Stimulated activated naive CD8-positive, alpha-beta T cell treated with anti-CD3 and anti-CD28 coated beads, Interleukin-15, amount 100 ng/mL, for 72 hours (primary cell): ENCODE data around the gene PRKRA.

ENCODE experiments used
- ATAC-seq: fragments of 150-1000 bp; cut with Tn5 transposase; 2 replicates; pipeline ENCODE4 v1.10.0; 2021; ENCODE audit warnings: mild to moderate bottlenecking, moderate library complexity
- DNase-seq, 2 donors: peaks; one replicate each; pipeline ENCODE4 v3.0.0; 2021 to 2022
- H3K27ac Mint-ChIP-seq, 2 donors: one replicate each; pipeline ENCODE4 v1.8.0; 2022; ENCODE audit warnings: mild to moderate bottlenecking in 2 of 2, mixed read lengths in 2 of 2, moderate library complexity in 2 of 2
- H3K27me3 Mint-ChIP-seq: one replicate; pipeline ENCODE4 v1.8.0; 2022; ENCODE audit warnings: mixed read lengths
- H3K4me1 Mint-ChIP-seq: one replicate; pipeline ENCODE4 v1.8.0; 2022; ENCODE audit warnings: mild to moderate bottlenecking, mixed read lengths
- H3K4me3 Mint-ChIP-seq, 2 donors: one replicate each; pipeline ENCODE4 v1.8.0; 2022; ENCODE audit warnings: mild to moderate bottlenecking in 2 of 2, mixed read lengths in 2 of 2, moderate library complexity in 1 of 2
- H3K9me3 Mint-ChIP-seq, 2 donors: one replicate each; pipeline ENCODE4 v1.8.0; 2022; ENCODE audit warnings: mixed read lengths in 2 of 2

The PRKRA gene

GRCh38 chr2:178409261-178409660 lies 41.7 kb downstream of the PRKRA start:
- Mint-ChIP-seq H3K27ac (no peak overlapping the region), H3K4me3 (no peak overlapping the region), H3K9me3 (no peaks in the 10 kb centered on the region), H3K4me1 (peaks cover 15% of the 10 kb centered on the region), H3K27me3 (no peaks in the 10 kb centered on the region)
- ATAC-seq = no peak
- no peak for DNase-seq

GRCh38 chr2:178404368-178404767 lies 46.6 kb downstream of the PRKRA start:
- no peak overlapping the region for H3K4me3 Mint-ChIP-seq
- H3K4me1 Mint-ChIP-seq = peaks cover 5% of the 10 kb centered on the region
- DNase-seq = peak in 1 of 2 donors; percentile 33
- no peak overlapping the region for H3K27ac Mint-ChIP-seq
- H3K27me3 Mint-ChIP-seq = peaks cover 23% of the 10 kb centered on the region
- peak; percentile 90 for ATAC-seq
- H3K9me3 Mint-ChIP-seq = no peaks in the 10 kb centered on the region

GRCh38 chr2:178403671-178404306 lies 47.2 kb downstream of the PRKRA start:
- H3K4me3 Mint-ChIP-seq = no peak overlapping the region
- no peaks in the 10 kb centered on the region for H3K9me3 Mint-ChIP-seq
- H3K27ac Mint-ChIP-seq = no peak overlapping the region
- peaks cover 23% of the 10 kb centered on the region for H3K27me3 Mint-ChIP-seq
- DNase-seq = no peak
- H3K4me1 Mint-ChIP-seq = peaks cover 5% of the 10 kb centered on the region
- peak; percentile 36 for ATAC-seq

GRCh38 chr2:178401994-178402437 lies 49.0 kb downstream of the PRKRA start:
- H3K4me3 Mint-ChIP-seq = no peak overlapping the region
- ATAC-seq (no peak), DNase-seq (no peak)
- H3K27ac Mint-ChIP-seq = peak overlapping the region in 1 of 2 donors; percentile 12
- H3K27me3 Mint-ChIP-seq = peaks cover 23% of the 10 kb centered on the region
- H3K4me1 Mint-ChIP-seq = peaks cover 10% of the 10 kb centered on the region
- H3K9me3 Mint-ChIP-seq = no peaks in the 10 kb centered on the region

- Mint-ChIP-seq H3K4me1 (peaks cover 5% of the 10 kb centered on the region), H3K4me3 (no peak overlapping the region), H3K9me3 (no peaks in the 10 kb centered on the region), H3K27me3 (peaks cover 11% of the 10 kb centered on the region), H3K27ac (no peak overlapping the region)
- DNase-seq (no peak), ATAC-seq (peak; percentile 69)
Observed at GRCh38 chr2:178397002-178397605, 53.9 kb downstream of the PRKRA start.

GRCh38 chr2:178395941-178396570 lies 54.9 kb downstream of the PRKRA start:
- no peak for ATAC-seq
- Mint-ChIP-seq H3K9me3 (no peaks in the 10 kb centered on the region), H3K27me3 (peaks cover under 1% of the 10 kb centered on the region), H3K27ac (no peak overlapping the region), H3K4me3 (no peak overlapping the region), H3K4me1 (peaks cover 5% of the 10 kb centered on the region)
- DNase-seq = no peak

- Mint-ChIP-seq H3K4me3 (no peak overlapping the region), H3K9me3 (no peaks in the 10 kb centered on the region), H3K27ac (no peak overlapping the region), H3K27me3 (no peaks in the 10 kb centered on the region), H3K4me1 (peaks cover 5% of the 10 kb centered on the region)
- no peak for ATAC-seq
- no peak for DNase-seq
Observed at GRCh38 chr2:178395295-178395694, 55.7 kb downstream of the PRKRA start.

- H3K4me3 Mint-ChIP-seq = no peak overlapping the region
- DNase-seq (no peak), ATAC-seq (no peak)
- peaks cover 5% of the 10 kb centered on the region for H3K4me1 Mint-ChIP-seq
- H3K9me3 Mint-ChIP-seq = no peaks in the 10 kb centered on the region
- H3K27ac Mint-ChIP-seq = no peak overlapping the region
- H3K27me3 Mint-ChIP-seq = no peaks in the 10 kb centered on the region
Observed at GRCh38 chr2:178394859-178395258, 56.1 kb downstream of the PRKRA start.

GRCh38 chr2:178392215-178392614 lies 58.8 kb downstream of the PRKRA start:
- DNase-seq = no peak
- H3K4me3 Mint-ChIP-seq = no peak overlapping the region
- H3K9me3 Mint-ChIP-seq = no peaks in the 10 kb centered on the region
- no peak for ATAC-seq
- peaks cover 8% of the 10 kb centered on the region for H3K27me3 Mint-ChIP-seq
- peaks cover 2% of the 10 kb centered on the region for H3K4me1 Mint-ChIP-seq
- no peak overlapping the region for H3K27ac Mint-ChIP-seq

GRCh38 chr2:178391701-178392100 lies 59.3 kb downstream of the PRKRA start:
- H3K9me3 Mint-ChIP-seq = no peaks in the 10 kb centered on the region
- no peak for ATAC-seq
- no peak overlapping the region for H3K27ac Mint-ChIP-seq
- no peak for DNase-seq
- peaks cover 8% of the 10 kb centered on the region for H3K27me3 Mint-ChIP-seq
- H3K4me3 Mint-ChIP-seq = no peak overlapping the region
- no peaks in the 10 kb centered on the region for H3K4me1 Mint-ChIP-seq

- Mint-ChIP-seq H3K27me3 (peaks cover 8% of the 10 kb centered on the region), H3K27ac (no peak overlapping the region), H3K4me3 (no peak overlapping the region), H3K9me3 (no peaks in the 10 kb centered on the region), H3K4me1 (no peaks in the 10 kb centered on the region)
- no peak for DNase-seq
- ATAC-seq = no peak
Observed at GRCh38 chr2:178388287-178388686, 62.7 kb downstream of the PRKRA start.

GRCh38 chr2:178386986-178387597 lies 63.9 kb downstream of the PRKRA start:
- Mint-ChIP-seq H3K27ac (no peak overlapping the region), H3K4me1 (no peaks in the 10 kb centered on the region), H3K27me3 (peaks cover 8% of the 10 kb centered on the region), H3K9me3 (no peaks in the 10 kb centered on the region), H3K4me3 (no peak overlapping the region)
- DNase-seq = no peak
- ATAC-seq = peak; percentile 42

- no peaks in the 10 kb centered on the region for H3K9me3 Mint-ChIP-seq
- DNase-seq = no peak
- H3K27ac Mint-ChIP-seq = no peak overlapping the region
- ATAC-seq = no peak
- H3K4me1 Mint-ChIP-seq = no peaks in the 10 kb centered on the region
- H3K4me3 Mint-ChIP-seq = no peak overlapping the region
- H3K27me3 Mint-ChIP-seq = peaks cover 8% of the 10 kb centered on the region
Observed at GRCh38 chr2:178385595-178386148, 65.3 kb downstream of the PRKRA start.

GRCh38 chr2:178383718-178384117 lies 67.3 kb downstream of the PRKRA start:
- DNase-seq (no peak), ATAC-seq (no peak)
- Mint-ChIP-seq H3K4me1 (no peaks in the 10 kb centered on the region), H3K27ac (no peak overlapping the region), H3K27me3 (peaks cover 7% of the 10 kb centered on the region), H3K9me3 (no peaks in the 10 kb centered on the region), H3K4me3 (no peak overlapping the region)
